Fibroblast of villous mesenchyme (primary cell): ENCODE measurements around the gene VPS36. TPM values are rescaled to one million over a fixed set of nuclear protein-coding genes. Genes with fewer than 3 reads are reported as not detected.

ENCODE experiments used
- DNase-seq: peaks from one replicate; pipeline ENCODE4 v3.0.0-alpha.2; 2010; ENCODE audit warnings: low read depth
- H3K4me3 ChIP-seq: 2 replicates; pipeline ENCODE4 v1.5.1; 2011; ENCODE audit warnings: low read depth, mild to moderate bottlenecking, low read length
- CTCF ChIP-seq: IDR thresholded peaks from 2 replicates; pipeline ENCODE4 v1.5.1; 2012; ENCODE audit warnings: low read depth, mild to moderate bottlenecking, low read length; ENCODE audit not compliant: insufficient read depth
- total RNA-seq: library from RNA; depleted of rRNA; stranded (reverse); fragments of >200 nt; gene quantifications from 2 replicates; pipeline ENCODE4 v1.2.3, GENCODE V29; 2012

Gene VPS36
- total RNA-seq, 1 donor, result 39.3 TPM

- TF ChIP-seq CTCF, result no peak
- H3K4me3 ChIP-seq, result peak overlapping the region; percentile 24
- DNase-seq, result no peak
These were observed 321 bp upstream of the VPS36 start for GRCh38 chr13:52450793-52451116.

- DNase-seq, result peak; percentile 10
- peak overlapping the region; percentile 73 for H3K4me3 ChIP-seq
- no peak for TF ChIP-seq CTCF
These were observed 963 bp downstream of the VPS36 start for GRCh38 chr13:52449331-52450011.

GRCh38 chr13:52447815-52448552 is 2.5 kb downstream of the VPS36 start:
- peak overlapping the region; percentile 5 for H3K4me3 ChIP-seq
- DNase-seq, result no peak
- no peak for TF ChIP-seq CTCF

GRCh38 chr13:52447354-52447753 is 3.1 kb downstream of the VPS36 start:
- TF ChIP-seq CTCF, result no peak
- no peak overlapping the region for H3K4me3 ChIP-seq
- DNase-seq, result no peak

GRCh38 chr13:52446265-52446664 is 4.2 kb downstream of the VPS36 start:
- no peak overlapping the region for H3K4me3 ChIP-seq
- peak; percentile 65 for DNase-seq
- no peak for TF ChIP-seq CTCF

- no peak for DNase-seq
- H3K4me3 ChIP-seq, result no peak overlapping the region
- TF ChIP-seq CTCF, result no peak
These were observed 18.0 kb downstream of the VPS36 start for GRCh38 chr13:52432456-52432855.
